ENCODE measurements around the gene DPP8.

DNA sequence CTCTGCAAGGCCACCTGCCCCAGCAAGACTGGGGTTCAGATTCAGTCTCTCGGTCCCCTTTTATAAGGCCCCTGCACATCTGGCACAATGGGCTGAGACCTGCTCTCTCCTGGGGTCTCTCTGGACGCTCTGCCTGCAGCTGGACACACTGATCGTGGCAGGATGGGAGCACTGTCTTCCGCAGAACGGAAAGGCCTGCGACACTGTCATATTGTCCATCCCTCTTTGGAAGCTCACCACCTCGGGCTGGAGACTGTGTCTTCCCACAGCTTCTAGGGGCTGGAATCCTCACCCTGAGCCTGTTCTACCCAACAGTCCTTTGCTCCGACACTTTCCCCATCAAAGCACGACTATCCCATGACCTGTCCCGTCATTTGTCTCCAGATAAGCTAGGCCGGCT, 83.3 kb downstream of the DPP8 start:
- TF ChIP-seq, protein P1, sequence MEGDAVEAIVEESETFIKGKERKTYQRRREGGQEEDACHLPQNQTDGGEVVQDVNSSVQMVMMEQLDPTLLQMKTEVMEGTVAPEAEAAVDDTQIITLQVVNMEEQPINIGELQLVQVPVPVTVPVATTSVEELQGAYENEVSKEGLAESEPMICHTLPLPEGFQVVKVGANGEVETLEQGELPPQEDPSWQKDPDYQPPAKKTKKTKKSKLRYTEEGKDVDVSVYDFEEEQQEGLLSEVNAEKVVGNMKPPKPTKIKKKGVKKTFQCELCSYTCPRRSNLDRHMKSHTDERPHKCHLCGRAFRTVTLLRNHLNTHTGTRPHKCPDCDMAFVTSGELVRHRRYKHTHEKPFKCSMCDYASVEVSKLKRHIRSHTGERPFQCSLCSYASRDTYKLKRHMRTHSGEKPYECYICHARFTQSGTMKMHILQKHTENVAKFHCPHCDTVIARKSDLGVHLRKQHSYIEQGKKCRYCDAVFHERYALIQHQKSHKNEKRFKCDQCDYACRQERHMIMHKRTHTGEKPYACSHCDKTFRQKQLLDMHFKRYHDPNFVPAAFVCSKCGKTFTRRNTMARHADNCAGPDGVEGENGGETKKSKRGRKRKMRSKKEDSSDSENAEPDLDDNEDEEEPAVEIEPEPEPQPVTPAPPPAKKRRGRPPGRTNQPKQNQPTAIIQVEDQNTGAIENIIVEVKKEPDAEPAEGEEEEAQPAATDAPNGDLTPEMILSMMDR (IDR thresholded peaks at IDR 0.05; ENCODE audit: extremely low read depth in 1 of 2, insufficient read depth in 1 of 2, low read depth in 1 of 2, low read length in 2 of 2), result no peak
- no peak for TF ChIP-seq POLR2AphosphoS5 (IDR thresholded peaks at IDR 0.05; ENCODE audit: insufficient read depth, low read depth, low read length)
- no peak for TF ChIP-seq EZH2 (IDR thresholded peaks at IDR 0.05; ENCODE audit: borderline replicate concordance, low read depth, low read length, severe bottlenecking)
- TF ChIP-seq, protein P2, sequence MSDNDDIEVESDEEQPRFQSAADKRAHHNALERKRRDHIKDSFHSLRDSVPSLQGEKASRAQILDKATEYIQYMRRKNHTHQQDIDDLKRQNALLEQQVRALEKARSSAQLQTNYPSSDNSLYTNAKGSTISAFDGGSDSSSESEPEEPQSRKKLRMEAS (IDR thresholded peaks at IDR 0.05; ENCODE audit: insufficient read depth, insufficient read length), result no peak
- TF ChIP-seq POLR2A (IDR thresholded peaks at IDR 0.05; ENCODE audit: low read depth, low read length), result no peak
- no peak for TF ChIP-seq GATA2 (IDR thresholded peaks at IDR 0.05; ENCODE audit: insufficient read depth, insufficient read length, low read depth, low read length)
- no peak for TF ChIP-seq JUN (IDR thresholded peaks at IDR 0.05; ENCODE audit: borderline replicate concordance, insufficient read depth, insufficient read length, low read depth)
- TF ChIP-seq FOS (IDR thresholded peaks at IDR 0.05; ENCODE audit: borderline replicate concordance, insufficient read depth, low read length), result no peak

Data from endothelial cell of umbilical vein (primary cell).